GM18867 (cell line): ENCODE results near the gene IRF4.

Experiments used
- ATAC-seq: cut with Tn5 transposase; IDR thresholded peaks from one replicate; pipeline ENCODE4 v1.9.1; 2021; ENCODE audit warnings: mild to moderate bottlenecking, moderate library complexity; ENCODE audit not compliant: unreplicated experiment

IRF4 gene

GRCh38 chr6:352896-353470 lies 38.6 kb upstream of the IRF4 start:
- ATAC-seq = no peak

- ATAC-seq = no peak
These were observed 37.6 kb upstream of the IRF4 start for GRCh38 chr6:353642-354614.

GRCh38 chr6:354631-355280 lies 36.8 kb upstream of the IRF4 start:
- ATAC-seq = no peak

GRCh38 chr6:355373-356208 lies 36.0 kb upstream of the IRF4 start:
- no peak for ATAC-seq

GRCh38 chr6:356828-357251 lies 34.7 kb upstream of the IRF4 start:
- peak; percentile 49 for ATAC-seq

GRCh38 chr6:357261-357790 lies 34.2 kb upstream of the IRF4 start:
- no peak for ATAC-seq

GRCh38 chr6:357791-358341 lies 33.7 kb upstream of the IRF4 start:
- ATAC-seq = no peak

GRCh38 chr6:358432-358831 lies 33.1 kb upstream of the IRF4 start:
- no peak for ATAC-seq

GRCh38 chr6:358847-359246 lies 32.7 kb upstream of the IRF4 start:
- ATAC-seq = no peak

- ATAC-seq = no peak
These were observed 32.1 kb upstream of the IRF4 start for GRCh38 chr6:359261-360035.

- ATAC-seq = no peak
These were observed 31.2 kb upstream of the IRF4 start for GRCh38 chr6:360349-360748.

- ATAC-seq = no peak
These were observed 30.7 kb upstream of the IRF4 start for GRCh38 chr6:360764-361373.

GRCh38 chr6:361411-362132 lies 30.0 kb upstream of the IRF4 start:
- no peak for ATAC-seq

- no peak for ATAC-seq
These were observed 29.2 kb upstream of the IRF4 start for GRCh38 chr6:362231-362923.

GRCh38 chr6:362924-363249 lies 28.7 kb upstream of the IRF4 start:
- no peak for ATAC-seq

- no peak for ATAC-seq
These were observed 28.3 kb upstream of the IRF4 start for GRCh38 chr6:363291-363690.

- no peak for ATAC-seq
These were observed 27.6 kb upstream of the IRF4 start for GRCh38 chr6:363909-364308.
